AG09309 (cell line): Measurements from ENCODE around the gene LAMP5.

Source experiments
- DNase-seq: peaks from one replicate; pipeline ENCODE4 v3.0.0-alpha.2; 2010; ENCODE audit warnings: low read depth
- H3K4me3 ChIP-seq: 2 replicates; pipeline ENCODE4 v1.5.1; 2011; ENCODE audit warnings: mild to moderate bottlenecking, low read depth, low read length, moderate library complexity; ENCODE audit not compliant: control insufficient read depth
- TF ChIP-seq, protein P1 (sequence below): IDR thresholded peaks from 2 replicates; pipeline ENCODE4 v1.5.1; 2011; ENCODE audit warnings: mild to moderate bottlenecking, low read depth, low read length, inconsistent platforms; ENCODE audit not compliant: insufficient read depth, control insufficient read depth; ENCODE audit errors: missing control alignments

LAMP5 gene

DNA sequence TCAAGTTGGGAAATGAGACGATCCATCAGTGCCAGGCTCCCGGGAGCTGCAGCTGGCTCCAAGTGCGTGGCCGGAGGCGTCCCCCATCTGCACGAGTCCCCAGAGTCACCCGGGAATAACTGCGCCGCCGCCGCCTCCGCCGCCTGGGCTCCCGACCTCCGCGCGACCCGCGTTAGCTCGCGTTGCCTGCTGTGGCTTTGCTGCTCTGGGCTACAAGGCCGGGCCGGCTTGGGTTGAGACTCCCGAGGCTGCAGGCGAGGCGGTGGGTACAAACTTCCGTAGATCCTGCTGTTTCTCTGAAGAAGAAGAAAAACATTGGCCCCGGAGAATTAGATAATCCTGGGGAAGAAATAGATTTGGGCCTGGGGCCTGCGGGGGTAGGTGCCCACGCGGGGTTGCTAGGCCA lies 7.4 kb upstream of the LAMP5 start:
- DNase-seq, result no peak
- H3K4me3 ChIP-seq, result no peak overlapping the region
- TF ChIP-seq, protein P1, sequence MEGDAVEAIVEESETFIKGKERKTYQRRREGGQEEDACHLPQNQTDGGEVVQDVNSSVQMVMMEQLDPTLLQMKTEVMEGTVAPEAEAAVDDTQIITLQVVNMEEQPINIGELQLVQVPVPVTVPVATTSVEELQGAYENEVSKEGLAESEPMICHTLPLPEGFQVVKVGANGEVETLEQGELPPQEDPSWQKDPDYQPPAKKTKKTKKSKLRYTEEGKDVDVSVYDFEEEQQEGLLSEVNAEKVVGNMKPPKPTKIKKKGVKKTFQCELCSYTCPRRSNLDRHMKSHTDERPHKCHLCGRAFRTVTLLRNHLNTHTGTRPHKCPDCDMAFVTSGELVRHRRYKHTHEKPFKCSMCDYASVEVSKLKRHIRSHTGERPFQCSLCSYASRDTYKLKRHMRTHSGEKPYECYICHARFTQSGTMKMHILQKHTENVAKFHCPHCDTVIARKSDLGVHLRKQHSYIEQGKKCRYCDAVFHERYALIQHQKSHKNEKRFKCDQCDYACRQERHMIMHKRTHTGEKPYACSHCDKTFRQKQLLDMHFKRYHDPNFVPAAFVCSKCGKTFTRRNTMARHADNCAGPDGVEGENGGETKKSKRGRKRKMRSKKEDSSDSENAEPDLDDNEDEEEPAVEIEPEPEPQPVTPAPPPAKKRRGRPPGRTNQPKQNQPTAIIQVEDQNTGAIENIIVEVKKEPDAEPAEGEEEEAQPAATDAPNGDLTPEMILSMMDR, result no peak

DNA sequence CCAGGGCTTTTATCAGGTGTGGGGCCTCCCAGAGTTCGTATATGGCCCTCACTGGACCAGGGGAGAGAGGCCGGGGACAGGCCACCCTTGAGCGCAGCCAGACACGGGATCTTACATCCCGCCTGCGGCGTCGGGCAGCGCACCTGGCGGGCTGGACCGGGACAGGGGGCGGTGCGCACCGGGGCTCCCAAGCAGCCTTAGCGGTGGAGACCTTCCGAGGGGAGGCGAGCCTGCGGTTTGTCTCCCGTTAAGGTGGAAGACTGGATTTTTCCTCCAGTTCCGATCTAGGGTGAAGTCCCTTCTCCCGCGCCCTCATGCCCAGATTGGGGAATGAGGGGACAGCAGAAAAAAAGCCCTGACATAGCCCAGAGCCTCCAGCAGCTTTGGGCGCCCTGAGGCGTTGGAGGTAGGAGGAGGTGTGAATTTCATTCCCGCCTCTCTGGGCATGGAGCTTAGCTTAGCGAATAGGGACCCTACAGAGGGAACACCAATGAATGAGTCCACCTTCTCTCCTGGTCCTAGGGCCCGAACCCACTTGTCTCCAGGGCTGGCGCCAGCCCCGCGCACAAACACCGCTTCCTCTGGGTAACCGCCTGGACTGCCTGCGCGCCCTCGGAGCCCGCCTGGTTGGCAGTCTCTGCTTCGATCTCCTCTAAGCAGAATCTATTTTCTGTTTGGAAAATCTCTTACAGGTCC lies 6.7 kb upstream of the LAMP5 start:
- no peak for DNase-seq
- TF ChIP-seq, protein P1, result no peak
- H3K4me3 ChIP-seq, result no peak overlapping the region

DNA sequence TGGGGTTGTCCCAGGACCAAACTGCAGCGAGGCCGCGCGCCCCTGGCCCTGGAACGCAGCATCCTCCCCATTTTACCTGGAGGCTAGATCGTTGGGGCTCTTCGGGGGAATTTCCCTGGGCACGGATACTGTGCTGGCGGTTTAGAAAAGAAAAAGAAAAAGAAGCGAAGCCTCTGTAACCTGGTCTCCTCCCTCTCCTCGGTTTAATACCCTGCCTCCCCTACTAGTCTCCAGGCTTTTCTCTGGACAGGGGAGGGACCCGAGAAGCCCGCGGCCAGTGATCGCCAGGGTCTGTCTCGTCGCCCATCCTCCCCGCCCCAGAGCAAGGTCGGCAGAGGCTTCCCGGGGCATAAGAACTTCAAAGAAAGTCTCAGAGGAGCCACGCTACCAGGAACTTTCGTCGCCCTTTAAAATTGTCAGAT lies 6.1 kb upstream of the LAMP5 start:
- H3K4me3 ChIP-seq, result no peak overlapping the region
- DNase-seq, result no peak
- TF ChIP-seq, protein P1, result no peak

DNA sequence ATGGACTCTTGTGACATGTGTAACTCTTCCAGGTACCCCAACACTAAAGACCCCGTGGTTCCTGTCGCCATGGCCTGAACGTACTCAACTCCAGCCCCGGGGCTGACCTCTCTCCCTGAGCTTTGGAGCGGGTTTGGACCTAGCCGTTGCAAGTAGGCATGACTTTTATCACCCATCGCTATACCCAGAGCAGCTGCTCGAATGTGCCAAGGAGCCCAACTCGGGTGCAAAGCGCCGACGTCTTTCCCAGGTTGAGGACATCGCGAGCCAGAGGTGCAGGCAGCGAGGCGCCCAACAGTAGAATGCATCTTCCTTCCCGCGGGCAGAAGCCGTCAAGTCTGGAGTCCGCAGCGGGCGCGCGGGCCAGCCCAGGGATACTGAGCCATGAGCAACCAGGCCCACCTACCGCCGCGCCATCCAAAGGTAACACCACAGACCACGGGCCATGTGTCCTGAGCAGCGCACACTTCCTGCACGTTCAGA lies 5.7 kb upstream of the LAMP5 start:
- no peak overlapping the region for H3K4me3 ChIP-seq
- no peak for DNase-seq
- TF ChIP-seq, protein P1, result no peak

DNA sequence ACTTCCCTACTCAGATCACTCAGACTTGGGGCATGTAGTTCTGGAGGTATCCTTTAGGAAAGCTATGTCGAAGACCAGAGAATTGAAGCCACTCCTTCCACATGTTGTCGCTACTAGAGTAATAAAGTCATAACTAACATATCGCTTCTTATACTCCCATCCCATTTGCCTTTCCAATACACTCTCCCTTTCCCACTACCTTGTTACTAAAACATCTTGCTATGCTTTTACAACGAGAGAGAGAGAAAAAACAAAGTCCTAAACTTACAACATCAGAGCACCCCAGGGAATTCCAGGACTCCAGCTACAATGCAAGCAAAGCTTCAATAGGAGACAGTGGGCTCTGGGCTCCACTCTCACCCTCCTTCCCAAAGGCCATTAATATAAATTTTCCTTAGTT lies 5.1 kb upstream of the LAMP5 start:
- no peak for DNase-seq
- H3K4me3 ChIP-seq, result no peak overlapping the region
- TF ChIP-seq, protein P1, result no peak

DNA sequence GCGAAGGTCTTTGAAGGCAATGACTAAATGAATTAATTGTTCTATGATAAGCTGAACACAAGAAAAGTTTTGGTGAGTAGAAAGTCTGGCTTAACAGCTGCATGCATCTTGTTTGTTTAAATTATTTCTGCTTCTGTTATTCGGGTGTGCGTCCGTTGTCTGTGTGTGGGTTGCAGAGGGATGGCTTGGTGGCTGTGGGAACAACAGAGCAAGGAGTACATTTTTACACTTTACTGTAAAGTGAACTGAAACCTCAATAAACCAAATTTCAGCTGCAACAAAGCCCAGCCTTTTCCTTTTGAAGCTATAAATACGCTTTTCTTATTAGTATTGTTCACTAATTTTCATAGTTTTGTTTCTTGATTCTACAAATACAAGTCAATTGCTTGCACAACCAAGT lies 3.5 kb upstream of the LAMP5 start:
- H3K4me3 ChIP-seq, result no peak overlapping the region
- DNase-seq, result no peak
- TF ChIP-seq, protein P1, result no peak
